Measurements from ENCODE around the gene MBP. TPM values are rescaled to one million over a fixed set of nuclear protein-coding genes. Genes with fewer than 3 reads are reported as not detected.

MBP gene
- total and polyA plus RNA-seq, 2 of the 4 experiments (the other 2 are of a cell fraction), result 0.72 to 0.90 TPM

- Histone ChIP-seq H3K18ac (ENCODE audit: low read depth, low read length) (no peak overlapping the region), H3K9ac (ENCODE audit: low read depth, low read length) (no peak overlapping the region), H3K9me1 (ENCODE audit: insufficient read depth, low read length) (no peaks in the 10 kb centered on the region), H3K23ac (ENCODE audit: low read depth, low read length) (no peak overlapping the region), H3K36me3 (ENCODE audit: control insufficient read depth, insufficient read depth, low read length) (no peaks in the 10 kb centered on the region), H3K9me3 (ENCODE audit: control insufficient read depth, insufficient read depth, low read length) (no peaks in the 10 kb centered on the region), H3K56ac (ENCODE audit: extremely low read depth, insufficient read depth, low read length) (no peak overlapping the region), H3K79me1 (ENCODE audit: low read depth in 1 of 2, low read length in 2 of 2) (no peaks in the 10 kb centered on the region), H3K4me3 (ENCODE audit: insufficient read depth, low read depth, low read length) (no peak overlapping the region), H3K27ac (ENCODE audit: insufficient read depth, low read length) (no peak overlapping the region), H2BK20ac (ENCODE audit: low read depth, low read length) (no peak overlapping the region), H3K27me3 (ENCODE audit: control insufficient read depth, insufficient read depth, low read length) (peaks cover 6% of the 10 kb centered on the region), H2AK9ac (replicated peaks; ENCODE audit: low read depth, low read length, poor library complexity) (no peak overlapping the region), H3K4me1 (ENCODE audit: control insufficient read depth, insufficient read depth, low read length) (no peaks in the 10 kb centered on the region), H3K4ac (ENCODE audit: low read depth, low read length) (no peak overlapping the region), H2BK120ac (ENCODE audit: low read depth, low read length) (no peak overlapping the region), H2BK5ac (ENCODE audit: low read depth, low read length, poor library complexity, severe bottlenecking) (no peak overlapping the region), H4K20me1 (ENCODE audit: insufficient read depth, low read length) (no peaks in the 10 kb centered on the region), H3K14ac (replicated peaks; ENCODE audit: low read depth, low read length) (no peak overlapping the region), H4K91ac (ENCODE audit: insufficient read depth, low read depth, low read length) (no peak overlapping the region), H2AK5ac (ENCODE audit: low read depth, low read length) (no peak overlapping the region), H3K4me2 (ENCODE audit: low read depth, low read length) (no peak overlapping the region; the same call in 1 of the 2 replicates), H4K5ac (ENCODE audit: low read depth, low read length) (no peak overlapping the region), H2BK15ac (ENCODE audit: low read depth, low read length) (no peak overlapping the region), H2AFZ (replicated peaks; ENCODE audit: low read length, poor library complexity) (no peak overlapping the region), H4K8ac (ENCODE audit: low read depth in 2 of 2, low read length in 2 of 2) (no peak overlapping the region)
- dilution Hi-C loops (cut with HindIII; ENCODE audit: low sequenced_read_pairs, unreplicated experiment), result no loop called here
- no CpG with 5 or more reads among the region's 8 CpGs for WGBS, 2 experiments (ENCODE audit: extremely low coverage in 2 of 2, insufficient read length in 1 of 2)
- ATAC-seq (ENCODE audit: low read depth) (peak; percentile 79), DNase-seq (peak; percentile 56)
- BruUV-seq (replicated peaks), result no TSS peak
- TF ChIP-seq MXI1 (IDR thresholded peaks at IDR 0.05; ENCODE audit: borderline replicate concordance, low read depth, low read length) (no peak), MAZ (IDR thresholded peaks at IDR 0.05; ENCODE audit: borderline replicate concordance, low read depth, low read length) (no peak), SMC3 (IDR thresholded peaks at IDR 0.05; ENCODE audit: low read depth, low read length) (no peak), CHD1 (IDR thresholded peaks at IDR 0.05; ENCODE audit: low read depth, low read length) (no peak), ELK1 (IDR thresholded peaks at IDR 0.05; ENCODE audit: borderline replicate concordance, low read depth, low read length) (no peak), USF2 (IDR thresholded peaks at IDR 0.05; ENCODE audit: low read depth, low read length) (no peak)
- TF ChIP-seq, protein P1, sequence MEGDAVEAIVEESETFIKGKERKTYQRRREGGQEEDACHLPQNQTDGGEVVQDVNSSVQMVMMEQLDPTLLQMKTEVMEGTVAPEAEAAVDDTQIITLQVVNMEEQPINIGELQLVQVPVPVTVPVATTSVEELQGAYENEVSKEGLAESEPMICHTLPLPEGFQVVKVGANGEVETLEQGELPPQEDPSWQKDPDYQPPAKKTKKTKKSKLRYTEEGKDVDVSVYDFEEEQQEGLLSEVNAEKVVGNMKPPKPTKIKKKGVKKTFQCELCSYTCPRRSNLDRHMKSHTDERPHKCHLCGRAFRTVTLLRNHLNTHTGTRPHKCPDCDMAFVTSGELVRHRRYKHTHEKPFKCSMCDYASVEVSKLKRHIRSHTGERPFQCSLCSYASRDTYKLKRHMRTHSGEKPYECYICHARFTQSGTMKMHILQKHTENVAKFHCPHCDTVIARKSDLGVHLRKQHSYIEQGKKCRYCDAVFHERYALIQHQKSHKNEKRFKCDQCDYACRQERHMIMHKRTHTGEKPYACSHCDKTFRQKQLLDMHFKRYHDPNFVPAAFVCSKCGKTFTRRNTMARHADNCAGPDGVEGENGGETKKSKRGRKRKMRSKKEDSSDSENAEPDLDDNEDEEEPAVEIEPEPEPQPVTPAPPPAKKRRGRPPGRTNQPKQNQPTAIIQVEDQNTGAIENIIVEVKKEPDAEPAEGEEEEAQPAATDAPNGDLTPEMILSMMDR (conservative IDR thresholded peaks at IDR 0.05; ENCODE audit: low read depth, low read length), result no peak
- CTCF ChIA-PET, result no interaction called here
- intact Hi-C loops (cut with micrococcal nuclease), result no loop called here
- POLR2A ChIA-PET (ENCODE audit: unreplicated experiment), result no interaction called here
- in situ Hi-C loops (cut with MboI; ENCODE audit: low sequenced_read_pairs), result no loop called here
Measured at GRCh38 chr18:76994086-76994654, 138.4 kb downstream of the MBP start.

All from IMR-90 (cell line).